Activated naive CD4-positive, alpha-beta T cell treated with anti-CD3 and anti-CD28 coated beads, Interleukin-2, amount 50 U/mL, for 24 hours (primary cell): ENCODE results near the gene ZFHX2.
A peak's percentile ranks its signal among the peaks of the same experiment; 100 is the strongest.

Experiments used
- H3K27ac Mint-ChIP-seq: one replicate; pipeline ENCODE4 v1.8.0; 2021; ENCODE audit warnings: mild to moderate bottlenecking, mixed read lengths
- H3K27me3 Mint-ChIP-seq: one replicate; pipeline ENCODE4 v1.8.0; 2021; ENCODE audit warnings: mixed read lengths
- H3K36me3 Mint-ChIP-seq: one replicate; pipeline ENCODE4 v1.8.0; 2021; ENCODE audit warnings: mixed read lengths
- H3K4me1 Mint-ChIP-seq: one replicate; pipeline ENCODE4 v1.8.0; 2021; ENCODE audit warnings: mixed read lengths
- H3K4me3 Mint-ChIP-seq: one replicate; pipeline ENCODE4 v1.8.0; 2021; ENCODE audit warnings: mild to moderate bottlenecking, mixed read lengths
- H3K9me3 Mint-ChIP-seq: one replicate; pipeline ENCODE4 v1.8.0; 2021; ENCODE audit warnings: mixed read lengths

ZFHX2 gene

GRCh38 chr14:23566778-23567185 lies 15.2 kb upstream of the ZFHX2 start:
- H3K4me1 Mint-ChIP-seq, result peaks cover 34% of the 10 kb centered on the region
- no peaks in the 10 kb centered on the region for H3K27me3 Mint-ChIP-seq
- H3K36me3 Mint-ChIP-seq, result peaks cover 2% of the 10 kb centered on the region
- peak overlapping the region; percentile 90 for H3K27ac Mint-ChIP-seq
- H3K9me3 Mint-ChIP-seq, result no peaks in the 10 kb centered on the region
- peak overlapping the region; percentile 99 for H3K4me3 Mint-ChIP-seq

DNA sequence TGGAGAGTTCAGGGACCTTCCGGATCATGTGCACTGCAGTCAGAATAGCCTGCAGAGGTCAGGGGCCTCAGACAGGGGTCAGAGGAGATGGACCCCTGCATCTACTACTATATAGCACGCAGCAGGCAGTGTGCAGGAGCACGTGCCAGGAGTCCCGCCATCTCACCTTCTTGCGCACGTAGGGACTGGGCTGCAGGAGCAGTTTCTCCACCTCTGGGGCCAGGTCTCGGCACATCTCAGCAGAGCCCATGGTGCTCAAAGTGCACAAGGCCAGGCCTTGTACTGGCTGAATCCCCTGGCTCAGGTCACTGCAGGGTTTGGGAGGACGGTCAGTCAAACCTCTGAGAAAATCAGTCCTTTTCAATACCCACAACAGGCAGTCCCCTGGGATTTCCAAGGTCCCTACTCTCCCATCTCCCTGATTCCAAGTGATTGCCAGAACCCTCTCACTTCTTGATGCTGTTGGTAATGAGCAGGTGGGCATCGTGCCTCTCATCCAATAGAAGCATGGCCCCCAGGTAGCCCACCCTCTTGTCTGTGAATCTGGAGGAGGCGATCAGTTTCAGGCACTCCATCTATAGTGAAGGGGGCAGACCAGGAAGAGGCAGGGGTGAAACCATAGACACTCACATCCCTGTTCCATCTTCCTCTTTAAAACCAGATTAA lies 14.7 kb upstream of the ZFHX2 start:
- Mint-ChIP-seq H3K4me3 (peak overlapping the region; percentile 99), H3K36me3 (peaks cover 5% of the 10 kb centered on the region), H3K27ac (peak overlapping the region; percentile 90), H3K27me3 (no peaks in the 10 kb centered on the region), H3K9me3 (no peaks in the 10 kb centered on the region), H3K4me1 (peaks cover 34% of the 10 kb centered on the region)

GRCh38 chr14:23565626-23566025 lies 14.1 kb upstream of the ZFHX2 start:
- peaks cover 34% of the 10 kb centered on the region for H3K4me1 Mint-ChIP-seq
- H3K36me3 Mint-ChIP-seq, result peaks cover 8% of the 10 kb centered on the region
- no peak overlapping the region for H3K27ac Mint-ChIP-seq
- H3K9me3 Mint-ChIP-seq, result no peaks in the 10 kb centered on the region
- H3K27me3 Mint-ChIP-seq, result no peaks in the 10 kb centered on the region
- no peak overlapping the region for H3K4me3 Mint-ChIP-seq

DNA sequence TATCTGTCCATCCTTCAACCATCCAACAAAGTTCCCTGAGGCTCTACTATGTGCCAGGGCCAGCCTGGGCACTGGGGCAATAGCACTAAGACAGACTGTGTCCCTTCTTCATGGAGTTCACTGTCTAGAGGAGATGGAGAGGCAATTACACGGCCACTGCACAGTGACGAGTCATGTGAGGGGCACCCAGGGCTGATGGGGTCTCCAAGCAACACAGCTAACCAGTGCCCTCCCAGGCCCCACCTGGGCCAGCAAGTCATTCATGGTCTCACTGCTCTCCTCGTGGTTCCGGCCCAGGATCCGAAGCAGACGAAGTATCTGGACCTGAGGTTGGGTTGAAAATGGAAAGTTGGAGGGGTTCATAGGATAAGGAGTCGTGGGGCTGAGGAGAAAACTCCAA lies 13.3 kb upstream of the ZFHX2 start:
- H3K4me1 Mint-ChIP-seq, result peaks cover 39% of the 10 kb centered on the region

GRCh38 chr14:23564181-23564812 lies 12.7 kb upstream of the ZFHX2 start:
- Mint-ChIP-seq H3K4me3 (no peak overlapping the region), H3K36me3 (peaks cover 10% of the 10 kb centered on the region), H3K9me3 (no peaks in the 10 kb centered on the region), H3K27ac (peak overlapping the region; percentile 25), H3K27me3 (no peaks in the 10 kb centered on the region), H3K4me1 (peaks cover 41% of the 10 kb centered on the region)

More for the DNA sequence above, 13.3 kb upstream of the ZFHX2 start:
- Mint-ChIP-seq H3K27me3 (no peaks in the 10 kb centered on the region), H3K9me3 (no peaks in the 10 kb centered on the region), H3K4me3 (no peak overlapping the region), H3K36me3 (peaks cover 10% of the 10 kb centered on the region), H3K27ac (peak overlapping the region; percentile 51)

DNA sequence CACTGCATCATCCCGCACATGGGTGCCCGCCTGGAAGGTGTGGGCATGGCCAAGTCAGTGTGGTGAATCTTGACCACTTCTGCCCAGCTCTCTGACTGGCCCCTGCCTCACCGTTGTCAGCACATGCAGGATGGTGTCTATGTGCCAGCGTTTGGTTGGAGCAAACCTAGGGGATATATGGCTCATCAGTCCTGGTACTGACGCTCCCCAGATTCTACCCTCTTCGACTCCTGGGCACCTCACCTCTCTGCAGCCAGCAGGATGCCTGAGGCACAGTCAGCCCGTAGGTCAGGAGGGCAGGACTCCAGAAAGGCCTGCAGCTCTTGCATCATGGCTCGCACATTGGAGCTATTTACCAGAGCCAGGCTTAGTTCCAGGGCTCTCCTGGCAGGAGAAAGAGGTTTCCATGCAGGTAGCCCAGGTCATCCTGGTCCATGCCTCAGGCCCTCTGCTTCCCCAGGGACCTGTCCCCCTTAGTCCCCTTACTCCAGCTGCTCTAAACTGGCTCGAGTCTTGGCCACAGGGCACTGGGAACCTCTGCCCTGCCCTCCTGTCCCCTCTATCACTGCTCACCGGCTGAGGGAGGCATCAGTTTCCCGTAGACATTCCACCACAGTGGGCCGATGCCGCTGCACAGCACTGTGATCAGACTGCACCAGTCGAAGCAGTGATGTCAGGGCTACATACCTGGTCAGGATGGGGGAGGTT lies 12.1 kb upstream of the ZFHX2 start:
- Mint-ChIP-seq H3K27me3 (no peaks in the 10 kb centered on the region), H3K36me3 (peaks cover 10% of the 10 kb centered on the region), H3K4me1 (peaks cover 40% of the 10 kb centered on the region), H3K9me3 (no peaks in the 10 kb centered on the region), H3K27ac (no peak overlapping the region), H3K4me3 (no peak overlapping the region)

GRCh38 chr14:23562822-23563472 lies 11.4 kb upstream of the ZFHX2 start:
- peaks cover 10% of the 10 kb centered on the region for H3K36me3 Mint-ChIP-seq
- no peak overlapping the region for H3K4me3 Mint-ChIP-seq
- peak overlapping the region; percentile 91 for H3K27ac Mint-ChIP-seq
- peaks cover 33% of the 10 kb centered on the region for H3K4me1 Mint-ChIP-seq
- H3K9me3 Mint-ChIP-seq, result no peaks in the 10 kb centered on the region
- H3K27me3 Mint-ChIP-seq, result no peaks in the 10 kb centered on the region

DNA sequence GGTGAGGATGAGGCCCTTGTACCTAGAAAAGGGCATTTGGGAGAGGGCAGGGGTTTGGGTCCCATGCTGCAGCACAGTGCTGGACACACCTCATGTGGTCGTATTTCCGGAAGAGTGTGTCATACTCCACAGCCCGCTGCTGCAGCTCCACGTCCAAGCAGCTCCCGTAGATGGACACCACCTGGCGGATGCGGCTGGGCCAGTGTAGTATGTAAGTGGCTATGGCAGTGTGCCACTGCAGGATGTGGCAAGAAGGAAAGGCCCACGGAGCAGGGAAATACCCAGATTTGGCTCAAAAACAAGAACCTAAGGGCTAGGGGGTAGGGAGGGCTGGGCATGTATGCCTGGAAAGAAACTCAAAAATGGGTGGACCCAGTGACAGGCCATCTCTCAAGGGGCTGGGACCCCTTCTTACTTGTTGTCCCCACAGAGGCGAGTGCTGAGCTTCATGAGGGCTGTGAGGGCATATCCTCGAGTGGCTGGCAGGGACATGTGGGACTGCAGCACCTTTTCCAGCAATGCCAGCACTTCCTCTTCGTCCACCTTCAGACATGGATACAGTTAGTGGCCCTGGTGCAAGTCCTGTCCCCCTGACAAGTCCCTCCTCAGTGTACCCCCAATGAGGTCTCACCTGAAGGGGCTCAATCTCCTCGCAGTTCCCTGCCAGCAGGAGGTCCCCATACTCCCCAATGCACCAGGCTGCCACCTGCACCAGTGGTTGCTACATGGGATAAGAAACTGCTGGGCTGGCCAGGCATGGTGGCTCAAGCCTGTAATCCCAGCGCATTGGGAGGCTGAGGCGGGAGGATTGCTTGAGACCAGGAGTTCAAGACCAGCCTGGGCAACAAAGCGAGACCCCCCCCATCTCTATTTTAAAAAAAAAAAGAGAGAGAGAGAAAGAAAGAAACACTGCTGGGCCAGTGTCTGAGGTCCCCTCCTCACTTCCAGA lies 10.6 kb upstream of the ZFHX2 start:
- peaks cover 10% of the 10 kb centered on the region for H3K36me3 Mint-ChIP-seq
- H3K27ac Mint-ChIP-seq, result no peak overlapping the region
- peaks cover 36% of the 10 kb centered on the region for H3K4me1 Mint-ChIP-seq
- H3K4me3 Mint-ChIP-seq, result no peak overlapping the region
- no peaks in the 10 kb centered on the region for H3K27me3 Mint-ChIP-seq
- H3K9me3 Mint-ChIP-seq, result no peaks in the 10 kb centered on the region

GRCh38 chr14:23561259-23561658 lies 9.7 kb upstream of the ZFHX2 start:
- Mint-ChIP-seq H3K4me1 (peaks cover 35% of the 10 kb centered on the region), H3K4me3 (no peak overlapping the region), H3K27ac (no peak overlapping the region), H3K9me3 (no peaks in the 10 kb centered on the region), H3K27me3 (no peaks in the 10 kb centered on the region), H3K36me3 (peaks cover 10% of the 10 kb centered on the region)

DNA sequence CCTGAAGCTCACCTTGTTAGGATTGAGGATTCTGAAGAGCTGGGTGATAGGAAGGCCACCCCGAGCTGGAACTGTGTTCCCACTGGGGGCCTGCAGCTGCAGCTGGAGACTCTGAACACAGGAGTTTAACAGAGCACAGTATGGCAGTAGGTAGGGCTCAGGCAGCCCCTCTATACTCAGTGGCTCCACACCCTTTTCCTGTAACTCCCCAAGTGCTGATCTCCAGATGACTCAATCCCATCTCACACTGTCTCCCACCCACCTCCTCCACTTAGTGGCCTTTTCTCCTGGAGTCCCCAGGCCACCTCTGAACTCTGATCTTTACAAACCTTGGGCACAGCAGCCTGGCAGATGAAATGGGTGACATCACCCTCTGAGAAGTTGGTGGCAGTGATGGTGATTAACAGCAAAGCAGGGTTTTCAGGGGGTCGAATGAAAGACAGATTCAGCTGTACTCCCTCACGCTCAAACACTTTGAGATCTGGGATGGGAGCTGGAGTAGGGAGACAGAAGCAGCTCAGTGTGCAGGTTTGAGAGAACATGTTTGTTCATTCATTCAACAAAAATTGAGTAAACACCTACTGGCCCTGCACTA lies 8.5 kb upstream of the ZFHX2 start:
- peaks cover 10% of the 10 kb centered on the region for H3K36me3 Mint-ChIP-seq
- H3K27ac Mint-ChIP-seq, result peak overlapping the region; percentile 35
- no peaks in the 10 kb centered on the region for H3K27me3 Mint-ChIP-seq
- H3K9me3 Mint-ChIP-seq, result no peaks in the 10 kb centered on the region
- peaks cover 38% of the 10 kb centered on the region for H3K4me1 Mint-ChIP-seq
- no peak overlapping the region for H3K4me3 Mint-ChIP-seq

DNA sequence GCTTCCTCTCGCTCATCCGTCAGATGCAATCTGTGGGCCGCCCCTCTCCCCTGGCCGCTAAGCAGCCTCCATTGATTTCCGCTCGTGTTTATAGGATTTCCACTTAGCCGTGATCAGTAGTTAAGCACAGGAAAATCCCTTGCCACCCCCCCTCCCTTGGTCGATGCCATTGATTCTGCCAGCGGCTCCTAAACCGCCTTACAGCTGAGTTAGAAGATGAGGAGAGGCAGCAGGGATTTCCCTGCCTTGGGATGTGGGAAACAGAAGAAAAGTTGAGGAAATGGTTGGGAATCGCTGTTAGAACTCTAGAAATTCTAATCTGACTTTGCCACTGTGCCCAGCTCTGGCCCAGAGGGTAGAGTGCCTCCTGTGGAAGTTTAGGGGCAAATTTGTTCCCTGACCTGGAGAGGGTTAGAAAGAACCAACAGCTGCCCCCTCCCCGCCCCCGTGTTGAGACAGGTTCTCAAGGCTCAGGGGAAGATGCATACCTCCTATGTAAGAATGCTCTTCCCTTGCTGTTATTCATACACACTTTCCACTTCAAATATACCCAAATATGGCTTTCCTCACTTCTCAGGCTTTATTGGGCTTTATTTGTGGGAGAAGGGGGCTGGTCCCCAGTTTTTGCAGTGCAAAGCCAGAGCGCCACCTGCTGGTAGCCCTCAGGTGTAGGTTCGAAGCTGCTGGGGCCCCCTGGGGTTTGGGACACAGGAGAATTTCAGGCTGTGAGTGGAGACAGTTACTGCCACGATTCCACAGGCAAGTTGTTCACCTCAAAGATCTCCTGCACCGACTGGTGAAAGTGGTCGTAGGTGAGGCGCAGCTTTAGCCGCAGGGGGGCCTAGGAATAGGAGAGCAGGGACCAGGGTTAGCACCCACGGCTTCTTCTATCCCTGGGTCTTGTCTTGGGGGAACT lies 7.7 kb upstream of the ZFHX2 start:
- H3K27ac Mint-ChIP-seq, result no peak overlapping the region
- H3K9me3 Mint-ChIP-seq, result no peaks in the 10 kb centered on the region

DNA sequence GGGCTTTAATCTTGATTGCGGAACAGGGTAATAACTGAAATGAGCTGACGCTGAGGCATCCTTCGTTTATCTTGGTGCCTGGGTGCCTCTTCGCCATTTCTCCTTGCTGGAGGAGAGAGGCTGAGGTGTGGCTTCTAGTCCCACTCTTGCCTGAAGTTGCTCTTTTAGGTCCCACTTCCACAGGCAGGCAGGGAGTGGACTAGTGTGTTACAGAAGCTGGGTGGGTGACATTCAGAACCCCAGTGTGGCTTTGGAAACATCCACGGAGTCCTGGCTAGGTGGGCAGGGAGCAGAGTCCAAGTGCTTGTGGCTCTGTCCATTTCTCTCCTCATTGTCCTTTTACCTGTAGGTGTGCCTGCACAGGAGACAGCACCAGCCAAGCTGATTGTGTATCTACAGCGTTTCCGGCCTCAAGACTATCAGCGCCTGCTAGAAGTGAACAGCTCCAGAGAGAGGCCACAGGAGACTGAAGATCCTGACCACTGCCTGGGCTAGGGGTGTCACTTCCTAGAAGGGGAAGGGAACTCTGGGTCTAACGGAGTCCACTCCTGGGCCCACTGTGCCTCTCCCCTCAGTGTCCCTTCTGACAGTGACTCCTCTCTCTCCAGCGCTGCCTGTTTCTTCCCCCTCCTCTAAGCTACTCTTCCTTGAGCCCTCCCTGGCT lies 6.9 kb upstream of the ZFHX2 start:
- no peaks in the 10 kb centered on the region for H3K9me3 Mint-ChIP-seq
- H3K4me1 Mint-ChIP-seq, result peaks cover 38% of the 10 kb centered on the region
- peak overlapping the region; percentile 89 for H3K4me3 Mint-ChIP-seq
- H3K27me3 Mint-ChIP-seq, result no peaks in the 10 kb centered on the region
- H3K27ac Mint-ChIP-seq, result no peak overlapping the region
- peaks cover 10% of the 10 kb centered on the region for H3K36me3 Mint-ChIP-seq

More for the DNA sequence above, 7.7 kb upstream of the ZFHX2 start:
- H3K36me3 Mint-ChIP-seq, result peaks cover 10% of the 10 kb centered on the region
- H3K4me1 Mint-ChIP-seq, result peaks cover 38% of the 10 kb centered on the region
- no peaks in the 10 kb centered on the region for H3K27me3 Mint-ChIP-seq
- H3K4me3 Mint-ChIP-seq, result no peak overlapping the region

- Mint-ChIP-seq H3K4me1 (peaks cover 36% of the 10 kb centered on the region), H3K4me3 (peak overlapping the region; percentile 89), H3K9me3 (no peaks in the 10 kb centered on the region), H3K36me3 (peaks cover 10% of the 10 kb centered on the region), H3K27ac (peak overlapping the region; percentile 97), H3K27me3 (no peaks in the 10 kb centered on the region)
Observed at GRCh38 chr14:23557946-23558345, 6.4 kb upstream of the ZFHX2 start.
